A673 (cell line): ENCODE data around the gene DIP2C. TPM values are rescaled to one million over a fixed set of nuclear protein-coding genes. Genes with fewer than 3 reads are reported as not detected.

Experiments used
- BruUV-seq: library from RNA; stranded (reverse); fragments of 400-500 nt; replicated peaks from 2 replicates; lab custom pipeline; 2021; lab: Mats Ljungman, UMichigan
- CTCF ChIA-PET: fragments of 300-600 bp; sonication (Branson Sonifier 250); formaldehyde crosslinking; loops from one replicate; lab custom pipeline; 2022; ENCODE audit warnings: antibody characterized with exemption; lab: Charles Lee
- POLR2A ChIA-PET: fragments of 300-600 bp; sonication (Branson Sonifier 250); formaldehyde crosslinking; loops from one replicate; lab custom pipeline; 2022; ENCODE audit warnings: antibody characterized with exemption; ENCODE audit not compliant: low non-redundant PET; lab: Charles Lee
- DNase-seq: peaks from one replicate; pipeline ENCODE4 v3.0.0-alpha.2; 2015; ENCODE audit warnings: low spot score
- H3K27ac ChIP-seq: fragments of 200-600 bp; sonication (generic); 2 replicates; pipeline ENCODE4 v1.5.1; 2016; ENCODE audit warnings: mixed run types, low read depth, mild to moderate bottlenecking, mixed read lengths, antibody characterized with exemption, low read length; ENCODE audit not compliant: poor library complexity, severe bottlenecking
- H3K27me3 ChIP-seq: fragments of 200-600 bp; sonication (generic); replicated peaks from 2 replicates; pipeline ENCODE4 v1.6.1; 2017; ENCODE audit warnings: mixed run types, low read depth, mild to moderate bottlenecking, mixed read lengths, antibody characterized with exemption, low read length; ENCODE audit not compliant: insufficient read depth, poor library complexity
- H3K36me3 ChIP-seq: fragments of 200-600 bp; sonication (generic); 2 replicates; pipeline ENCODE4 v1.6.1; 2016; ENCODE audit warnings: mixed run types, mild to moderate bottlenecking, mixed read lengths, antibody characterized with exemption, low read length; ENCODE audit not compliant: insufficient read depth, poor library complexity, severe bottlenecking
- H3K4me1 ChIP-seq: fragments of 200-600 bp; sonication (generic); 2 replicates; pipeline ENCODE4 v1.6.1; 2017; ENCODE audit warnings: mixed run types, mild to moderate bottlenecking, mixed read lengths, antibody characterized with exemption, low read length; ENCODE audit not compliant: insufficient read depth, poor library complexity, severe bottlenecking
- H3K4me3 ChIP-seq: fragments of 200-600 bp; sonication (generic); 2 replicates; pipeline ENCODE4 v1.5.1; 2016; ENCODE audit warnings: low read depth, mixed run types, mild to moderate bottlenecking, mixed read lengths, low read length; ENCODE audit not compliant: poor library complexity, severe bottlenecking
- H3K9me3 ChIP-seq: fragments of 200-600 bp; sonication (generic); 2 replicates; pipeline ENCODE4 v1.6.1; 2016; ENCODE audit warnings: mixed run types, low read depth, mild to moderate bottlenecking, mixed read lengths, antibody characterized with exemption, low read length; ENCODE audit not compliant: poor library complexity, severe bottlenecking
- CTCF ChIP-seq: fragments of 300-800, 200-600 bp; sonication (generic); conservative IDR thresholded peaks from 2 replicates; pipeline ENCODE4 v1.5.1; 2017; ENCODE audit warnings: low read depth, mild to moderate bottlenecking, antibody characterized with exemption, low read length, moderate library complexity, mixed read lengths
- EZH2 ChIP-seq: fragments of 200-600 bp; sonication (generic); IDR thresholded peaks from 2 replicates; pipeline ENCODE4 v1.6.1; 2017; ENCODE audit warnings: borderline replicate concordance, low read depth, mild to moderate bottlenecking, mixed read lengths, antibody characterized with exemption, low read length; ENCODE audit not compliant: poor library complexity, severe bottlenecking
- intact Hi-C: fragments of 100-400 bp; cut with micrococcal nuclease; formaldehyde crosslinking; loops from one replicate; pipeline ENCODE4 v1.10.0; 2022; ENCODE audit not compliant: unreplicated experiment
- total RNA-seq: library from RNA; stranded (reverse); gene quantifications from 2 replicates; pipeline ENCODE4 v1.2.3, GENCODE V29; 2021

DIP2C gene
- total RNA-seq, 1 experiment from 2014 or later = 13.2 TPM

GRCh38 chr10:604716-605631 lies 84.5 kb downstream of the DIP2C start:
- POLR2A ChIA-PET = no interaction called here
- CTCF ChIA-PET = no interaction called here
- no peak overlapping the region for H3K27ac ChIP-seq
- no peaks in the 10 kb centered on the region for H3K4me1 ChIP-seq
- TF ChIP-seq EZH2 (no peak), CTCF (no peak)
- BruUV-seq = no TSS peak
- DNase-seq = no peak
- no peak overlapping the region for H3K4me3 ChIP-seq
- no peaks in the 10 kb centered on the region for H3K27me3 ChIP-seq
- H3K36me3 ChIP-seq = no peaks in the 10 kb centered on the region
- H3K9me3 ChIP-seq = no peaks in the 10 kb centered on the region
- intact Hi-C loops = no loop called here

- no TSS peak for BruUV-seq
- H3K27ac ChIP-seq = no peak overlapping the region
- H3K36me3 ChIP-seq = no peaks in the 10 kb centered on the region
- intact Hi-C loops = no loop called here
- no peaks in the 10 kb centered on the region for H3K9me3 ChIP-seq
- DNase-seq = no peak
- peaks cover under 1% of the 10 kb centered on the region for H3K4me1 ChIP-seq
- no peak for TF ChIP-seq EZH2
- no peaks in the 10 kb centered on the region for H3K27me3 ChIP-seq
- POLR2A ChIA-PET = no interaction called here
- no peak overlapping the region for H3K4me3 ChIP-seq
- CTCF ChIA-PET = no interaction called here
Observed at GRCh38 chr10:603745-604144, 85.7 kb downstream of the DIP2C start.

- Histone ChIP-seq H3K27me3 (no peaks in the 10 kb centered on the region), H3K27ac (no peak overlapping the region), H3K4me3 (no peak overlapping the region), H3K4me1 (peaks cover 5% of the 10 kb centered on the region), H3K9me3 (no peaks in the 10 kb centered on the region), H3K36me3 (no peaks in the 10 kb centered on the region)
- ChIA-PET CTCF (no interaction called here), POLR2A (no interaction called here)
- intact Hi-C loops = no loop called here
- BruUV-seq = no TSS peak
- DNase-seq = no peak
- TF ChIP-seq EZH2 = no peak
- no peak for TF ChIP-seq CTCF
Observed at GRCh38 chr10:602391-603005, 87.0 kb downstream of the DIP2C start.

- no TSS peak for BruUV-seq
- Histone ChIP-seq H3K9me3 (no peaks in the 10 kb centered on the region), H3K4me1 (peaks cover 5% of the 10 kb centered on the region), H3K36me3 (no peaks in the 10 kb centered on the region), H3K27me3 (no peaks in the 10 kb centered on the region), H3K27ac (no peak overlapping the region), H3K4me3 (no peak overlapping the region)
- ChIA-PET CTCF (no interaction called here), POLR2A (no interaction called here)
- intact Hi-C loops = no loop called here
- TF ChIP-seq CTCF = no peak
- TF ChIP-seq EZH2 = no peak
- DNase-seq = no peak
Observed at GRCh38 chr10:601660-601963, 87.9 kb downstream of the DIP2C start.
